Astrocyte (in vitro differentiated cells and primary cell): ENCODE results near the gene LRRC42.

Source experiments
- CTCF ChIP-seq: IDR thresholded peaks from 2 replicates; pipeline ENCODE4 v1.5.1; 2011; ENCODE audit warnings: low read depth, mild to moderate bottlenecking, inconsistent platforms, low read length, moderate library complexity; ENCODE audit not compliant: insufficient read depth
- EZH2 ChIP-seq: IDR thresholded peaks from 2 replicates; pipeline ENCODE4 v1.6.1; 2012; ENCODE audit warnings: mild to moderate bottlenecking, low read length, inconsistent platforms; ENCODE audit not compliant: insufficient read depth

- TF ChIP-seq EZH2 = no peak
- TF ChIP-seq CTCF = no peak
Measured at GRCh38 chr1:53962395-53962794, 16.2 kb downstream of the LRRC42 start.
